Heart left ventricle (tissue), 13 donors: Measurements from ENCODE around the gene GTF2H4.

Source experiments
- CTCF ChIP-seq, 12 donors: fragments of 200-600 bp; sonication (generic) in 4 of 12; IDR thresholded peaks; one replicate each; pipeline versions ENCODE4 v1.5.0 to v1.8.0; 2018 to 2022; ENCODE audit warnings: antibody characterized with exemption in 12 of 12, mild to moderate bottlenecking in 5 of 12
- POLR2A ChIP-seq, 2 donors: fragments of 450-650 bp; IDR thresholded peaks; one replicate each; pipeline ENCODE4 v1.6.1; 2017; ENCODE audit warnings: antibody characterized with exemption in 2 of 2, mild to moderate bottlenecking in 2 of 2, moderate library complexity in 2 of 2
- donor health status: ischemic (EF 13 %, LVEDD 7.1; RV severe dilation, severe dysfunction).
- donor health status: DM: no; HTN: yes; CAD: no.
- donor health status: DM: no; HTN: no; CAD: no.
- donor health status: ischemic (EF 25% LVEDD 6.9; RV normal size, moderate dysfunction).
- donor health status: ischemic (EF 25% LVEDD 5.7; RV mildly dilated, moderate dysfunction).
- donor health status: ischemic (EF 35%, LVEDD 5.7; RV mildly dilated, moderate dysfunction).
- donor health status: nonischemic (EF 11% LVEDD 7.7; RV severe dilation, severe dysfunction).
- donor health status: DM: yes; HTN: yes; CAD: no.
- donor health status: PGD.
- donor health status: ischemic (EF 29% LVEDD 5.4; RV normal size, mild dysfunction).
- donor health status: nonischemic (EF 23%, LVEDD 6.1; RV moderate dilation, normal function).

DNA sequence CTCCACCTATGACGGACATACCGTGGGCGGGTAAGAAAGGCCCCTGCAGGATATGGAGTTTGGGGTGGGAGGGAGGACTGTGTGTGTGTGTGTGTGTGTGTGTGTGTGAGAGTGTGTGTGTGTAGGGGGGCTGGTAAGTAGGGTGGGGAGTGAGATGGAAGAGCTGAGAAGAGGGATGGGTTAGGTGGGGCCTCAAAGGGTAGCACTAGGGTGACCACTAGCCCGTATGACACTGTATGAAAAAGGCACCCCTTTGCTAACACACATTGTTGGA, 16.6 kb upstream of the GTF2H4 start:
- TF ChIP-seq CTCF (IDR thresholded peaks at IDR 0.05) = no peak
- no peak for TF ChIP-seq POLR2A (IDR thresholded peaks at IDR 0.05)
